Smooth muscle cell (in vitro differentiated cells): ENCODE results near the gene NBAS. TPM values are rescaled to one million over a fixed set of nuclear protein-coding genes. Genes with fewer than 3 reads are reported as not detected.

Experiments
- DNase-seq: peaks from one replicate; lab custom pipeline; 2025; ENCODE audit not compliant: unreplicated experiment; lab: John Stamatoyannopoulos, UW
- H2AFZ ChIP-seq: fragments of 200-600 bp; sonication (generic); 2 replicates; pipeline ENCODE4 v1.6.0; 2016; ENCODE audit warnings: antibody characterized with exemption, low read depth, mild to moderate bottlenecking
- H3F3A ChIP-seq: fragments of 200-600 bp; sonication (generic); 2 replicates; pipeline ENCODE4 v1.6.0; 2017; ENCODE audit warnings: antibody characterized with exemption, low read depth
- H3K27ac ChIP-seq: fragments of 200-600 bp; sonication (generic); 2 replicates; pipeline ENCODE4 v1.5.1; 2016; ENCODE audit warnings: low read depth, mild to moderate bottlenecking
- H3K27me3 ChIP-seq: fragments of 200-600 bp; sonication (generic); 2 replicates; pipeline ENCODE4 v1.6.1; 2016; ENCODE audit warnings: low read depth, mild to moderate bottlenecking
- H3K36me3 ChIP-seq: fragments of 200-600 bp; sonication (generic); 2 replicates; pipeline ENCODE4 v1.5.1; 2016; ENCODE audit warnings: low read depth
- H3K4me1 ChIP-seq: fragments of 200-600 bp; sonication (generic); 2 replicates; pipeline ENCODE4 v1.5.1; 2016; ENCODE audit warnings: low read depth
- H3K4me2 ChIP-seq: fragments of 200-600 bp; sonication (generic); 2 replicates; pipeline ENCODE4 v1.6.0; 2016; ENCODE audit warnings: mild to moderate bottlenecking
- H3K4me3 ChIP-seq: fragments of 200-600 bp; sonication (generic); 2 replicates; pipeline ENCODE4 v1.5.1; 2016; ENCODE audit warnings: mild to moderate bottlenecking
- H3K79me2 ChIP-seq: fragments of 200-600 bp; sonication (generic); 2 replicates; pipeline ENCODE4 v1.6.0; 2016; ENCODE audit warnings: low read depth, mild to moderate bottlenecking
- H3K9ac ChIP-seq: fragments of 200-600 bp; sonication (generic); 2 replicates; pipeline ENCODE4 v1.6.0; 2016; ENCODE audit warnings: low read depth
- H3K9me3 ChIP-seq: fragments of 200-600 bp; sonication (generic); replicated peaks from 2 replicates; pipeline ENCODE4 v1.5.1; 2016; ENCODE audit warnings: low read depth
- H4K20me1 ChIP-seq: fragments of 200-600 bp; sonication (generic); 2 replicates; pipeline ENCODE4 v1.6.0; 2016; ENCODE audit warnings: low read depth
- WGBS: methylation state at CpG from one replicate; pipeline ENCODE4 v1.1.7; 2016; ENCODE audit warnings: low lambda C conversion rate; 5-methylcytosine and 5-hydroxymethylcytosine counted together
- polyA plus RNA-seq: library from polyadenylated mRNA; unstranded; fragments of >200 nt; fragmentation: Nextera tagmentation; extraction: Ambion mirVana; gene quantifications from 2 replicates; pipeline ENCODE4 v1.2.1, GENCODE V29; 2016
- total RNA-seq: library from RNA; depleted of rRNA; stranded (reverse); fragments of >200 nt; gene quantifications from 2 replicates; pipeline ENCODE4 v1.2.3, GENCODE V29; 2014
- TF ChIP-seq, protein P1 (sequence below): fragments of 200-600 bp; sonication (generic); IDR thresholded peaks from 2 replicates; pipeline ENCODE4 v1.5.1; 2017; ENCODE audit warnings: borderline replicate concordance, mild to moderate bottlenecking, antibody characterized with exemption; ENCODE audit not compliant: insufficient read depth, poor library complexity, severe bottlenecking

The NBAS gene
- total and polyA plus RNA-seq, 2 experiments from 2014 or later = 31.2 to 51.1 TPM

GRCh38 chr2:15472133-15472532 lies 89.0 kb downstream of the NBAS start:
- no peaks in the 10 kb centered on the region for H3F3A ChIP-seq
- no peak overlapping the region for H2AFZ ChIP-seq
- no peak for DNase-seq
- H3K4me3 ChIP-seq = no peak overlapping the region
- no peaks in the 10 kb centered on the region for H3K79me2 ChIP-seq
- no peaks in the 10 kb centered on the region for H3K27me3 ChIP-seq
- no peak overlapping the region for H3K9ac ChIP-seq
- 92% methylated on average over 3 of the region's 3 CpGs for WGBS
- H4K20me1 ChIP-seq = no peaks in the 10 kb centered on the region
- H3K36me3 ChIP-seq = peaks cover 27% of the 10 kb centered on the region
- no peak overlapping the region for H3K27ac ChIP-seq
- TF ChIP-seq, protein P1, sequence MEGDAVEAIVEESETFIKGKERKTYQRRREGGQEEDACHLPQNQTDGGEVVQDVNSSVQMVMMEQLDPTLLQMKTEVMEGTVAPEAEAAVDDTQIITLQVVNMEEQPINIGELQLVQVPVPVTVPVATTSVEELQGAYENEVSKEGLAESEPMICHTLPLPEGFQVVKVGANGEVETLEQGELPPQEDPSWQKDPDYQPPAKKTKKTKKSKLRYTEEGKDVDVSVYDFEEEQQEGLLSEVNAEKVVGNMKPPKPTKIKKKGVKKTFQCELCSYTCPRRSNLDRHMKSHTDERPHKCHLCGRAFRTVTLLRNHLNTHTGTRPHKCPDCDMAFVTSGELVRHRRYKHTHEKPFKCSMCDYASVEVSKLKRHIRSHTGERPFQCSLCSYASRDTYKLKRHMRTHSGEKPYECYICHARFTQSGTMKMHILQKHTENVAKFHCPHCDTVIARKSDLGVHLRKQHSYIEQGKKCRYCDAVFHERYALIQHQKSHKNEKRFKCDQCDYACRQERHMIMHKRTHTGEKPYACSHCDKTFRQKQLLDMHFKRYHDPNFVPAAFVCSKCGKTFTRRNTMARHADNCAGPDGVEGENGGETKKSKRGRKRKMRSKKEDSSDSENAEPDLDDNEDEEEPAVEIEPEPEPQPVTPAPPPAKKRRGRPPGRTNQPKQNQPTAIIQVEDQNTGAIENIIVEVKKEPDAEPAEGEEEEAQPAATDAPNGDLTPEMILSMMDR = no peak
- H3K9me3 ChIP-seq = no peaks in the 10 kb centered on the region
- no peak overlapping the region for H3K4me2 ChIP-seq
- no peaks in the 10 kb centered on the region for H3K4me1 ChIP-seq

DNA sequence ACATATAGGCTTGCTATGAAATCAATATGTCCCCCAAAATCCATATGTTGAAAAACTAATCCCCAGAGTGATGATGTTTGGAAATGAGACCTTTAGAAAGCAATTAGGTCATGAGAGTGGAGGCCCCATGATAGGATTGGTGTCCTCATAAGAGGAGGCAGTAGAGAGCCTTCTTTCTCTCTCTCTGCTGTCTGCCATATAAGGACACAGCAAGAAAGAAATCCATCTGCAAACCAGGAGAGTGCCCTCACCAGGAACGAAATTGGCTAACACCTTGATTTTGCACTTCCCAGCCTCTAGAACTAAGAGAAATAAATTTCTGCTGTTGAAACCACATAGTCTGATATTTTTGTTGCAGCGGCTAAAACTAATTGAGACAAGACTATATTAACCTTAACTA lies 89.5 kb downstream of the NBAS start:
- no peaks in the 10 kb centered on the region for H3F3A ChIP-seq
- H3K27me3 ChIP-seq = no peaks in the 10 kb centered on the region
- no peak overlapping the region for H3K27ac ChIP-seq
- no peaks in the 10 kb centered on the region for H3K4me1 ChIP-seq
- H3K4me2 ChIP-seq = no peak overlapping the region
- H2AFZ ChIP-seq = no peak overlapping the region
- no peak for DNase-seq
- no peaks in the 10 kb centered on the region for H4K20me1 ChIP-seq
- H3K9ac ChIP-seq = no peak overlapping the region
- WGBS = 95% methylated on average over 2 of the region's 2 CpGs
- peaks cover 30% of the 10 kb centered on the region for H3K36me3 ChIP-seq
- no peaks in the 10 kb centered on the region for H3K79me2 ChIP-seq
- no peak overlapping the region for H3K4me3 ChIP-seq
- no peaks in the 10 kb centered on the region for H3K9me3 ChIP-seq
- TF ChIP-seq, protein P1 = no peak

- no peaks in the 10 kb centered on the region for H3K79me2 ChIP-seq
- TF ChIP-seq, protein P1 = no peak
- no peak for DNase-seq
- H3F3A ChIP-seq = no peaks in the 10 kb centered on the region
- no peaks in the 10 kb centered on the region for H3K4me1 ChIP-seq
- no peak overlapping the region for H3K4me2 ChIP-seq
- 81% methylated on average over 1 of the region's 1 CpG for WGBS
- H2AFZ ChIP-seq = no peak overlapping the region
- no peaks in the 10 kb centered on the region for H3K27me3 ChIP-seq
- peaks cover 4% of the 10 kb centered on the region for H3K36me3 ChIP-seq
- H4K20me1 ChIP-seq = no peaks in the 10 kb centered on the region
- H3K9me3 ChIP-seq = no peaks in the 10 kb centered on the region
- no peak overlapping the region for H3K4me3 ChIP-seq
- H3K27ac ChIP-seq = no peak overlapping the region
- H3K9ac ChIP-seq = no peak overlapping the region
Observed at GRCh38 chr2:15460112-15460620, 101.0 kb downstream of the NBAS start.

DNA sequence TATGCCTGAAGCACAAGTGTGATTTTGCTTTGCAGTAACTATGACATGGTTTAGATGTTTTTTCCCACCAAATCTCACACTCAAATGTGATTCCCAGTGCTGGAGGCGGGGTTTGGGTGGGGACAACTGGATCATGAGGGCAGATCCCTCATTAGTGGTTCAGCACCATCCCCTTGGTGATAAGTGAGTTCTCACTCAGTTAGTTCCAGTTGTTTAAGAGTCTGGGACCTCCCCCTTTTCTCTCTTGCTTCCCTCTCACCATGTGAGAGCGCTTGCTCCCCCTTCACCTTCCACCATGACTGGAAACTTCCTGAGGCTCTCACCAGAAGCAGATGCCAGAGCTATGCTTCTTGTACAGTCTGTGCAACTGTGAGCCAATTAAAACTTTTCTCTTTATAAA lies 102.9 kb downstream of the NBAS start:
- Histone ChIP-seq H3F3A (no peaks in the 10 kb centered on the region), H3K9me3 (no peaks in the 10 kb centered on the region), H3K27me3 (no peaks in the 10 kb centered on the region), H3K4me3 (no peak overlapping the region), H3K4me2 (no peak overlapping the region), H2AFZ (no peak overlapping the region), H3K9ac (no peak overlapping the region), H3K36me3 (peaks cover 4% of the 10 kb centered on the region), H3K4me1 (no peaks in the 10 kb centered on the region), H3K27ac (no peak overlapping the region), H4K20me1 (no peaks in the 10 kb centered on the region), H3K79me2 (no peaks in the 10 kb centered on the region)
- TF ChIP-seq, protein P1 = no peak
- WGBS = 96% methylated on average over 2 of the region's 2 CpGs
- DNase-seq = no peak
